GM19351 (cell line): Measurements from ENCODE around the gene ITFG1.
"Not testable (repeated sequence)": the region's sequence is repeated elsewhere in the genome, so short reads cannot be mapped to it uniquely, and the experiment has no call there.

Experiments
- ATAC-seq: cut with Tn5 transposase; IDR thresholded peaks from one replicate; pipeline ENCODE4 v1.9.1; 2021; ENCODE audit warnings: mild to moderate bottlenecking, moderate library complexity; ENCODE audit not compliant: unreplicated experiment

The ITFG1 gene

DNA sequence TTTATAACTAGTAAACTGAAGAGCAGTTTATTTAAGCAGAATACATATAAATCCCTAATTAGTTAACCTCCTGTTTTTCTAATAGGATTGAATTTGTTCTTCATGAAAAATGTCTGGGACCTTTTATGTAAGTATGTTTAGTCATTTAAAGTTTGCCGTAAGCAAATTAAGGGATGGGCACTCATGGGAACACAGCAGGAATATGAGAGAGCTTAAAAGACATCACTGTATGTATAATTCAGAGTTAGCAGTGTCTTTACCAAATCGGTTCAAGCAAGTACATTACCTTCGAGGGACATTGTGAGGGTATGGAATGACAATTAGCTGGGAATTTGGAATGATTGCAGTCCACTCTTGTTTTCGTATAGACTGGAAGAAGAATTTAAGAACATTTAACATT, 299.4 kb downstream of the ITFG1 start:
- no peak for ATAC-seq

DNA sequence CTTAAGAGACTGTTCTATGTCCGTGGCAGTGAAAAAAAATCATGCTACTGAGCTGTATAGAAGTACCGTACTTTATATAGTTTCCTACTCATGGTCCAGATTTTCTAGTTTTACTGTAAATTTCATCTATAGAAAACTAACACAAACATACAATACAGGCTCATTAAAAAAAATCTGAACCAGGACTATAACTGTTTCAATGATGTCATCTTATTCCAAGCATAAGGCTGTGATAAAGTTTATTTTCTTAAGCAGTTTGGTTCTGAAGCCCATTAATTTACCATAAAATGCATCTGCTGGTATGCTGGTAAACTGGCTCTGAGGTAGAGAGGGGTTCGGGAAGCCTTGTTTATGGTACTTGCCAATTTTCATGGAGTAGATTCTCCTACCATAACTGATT, 300.4 kb downstream of the ITFG1 start:
- ATAC-seq, result no peak

DNA sequence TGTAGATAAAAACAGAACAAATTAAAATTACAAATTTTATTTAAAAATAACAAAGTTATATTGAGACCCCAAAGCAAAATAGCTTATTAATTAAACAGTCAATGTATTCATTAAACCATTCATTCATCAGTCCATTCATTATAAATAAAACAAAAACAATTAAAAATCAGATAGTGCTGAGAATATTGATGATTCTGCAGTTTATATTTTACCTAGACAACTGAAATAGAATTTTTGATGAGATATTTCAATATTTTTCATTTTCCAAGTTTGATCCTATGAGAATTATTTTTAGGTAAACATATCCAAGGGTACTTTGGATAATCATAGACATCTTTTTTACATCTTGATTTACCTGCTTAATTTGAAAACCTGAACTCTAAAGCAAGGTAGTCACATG, 301.9 kb downstream of the ITFG1 start:
- ATAC-seq, result no peak

DNA sequence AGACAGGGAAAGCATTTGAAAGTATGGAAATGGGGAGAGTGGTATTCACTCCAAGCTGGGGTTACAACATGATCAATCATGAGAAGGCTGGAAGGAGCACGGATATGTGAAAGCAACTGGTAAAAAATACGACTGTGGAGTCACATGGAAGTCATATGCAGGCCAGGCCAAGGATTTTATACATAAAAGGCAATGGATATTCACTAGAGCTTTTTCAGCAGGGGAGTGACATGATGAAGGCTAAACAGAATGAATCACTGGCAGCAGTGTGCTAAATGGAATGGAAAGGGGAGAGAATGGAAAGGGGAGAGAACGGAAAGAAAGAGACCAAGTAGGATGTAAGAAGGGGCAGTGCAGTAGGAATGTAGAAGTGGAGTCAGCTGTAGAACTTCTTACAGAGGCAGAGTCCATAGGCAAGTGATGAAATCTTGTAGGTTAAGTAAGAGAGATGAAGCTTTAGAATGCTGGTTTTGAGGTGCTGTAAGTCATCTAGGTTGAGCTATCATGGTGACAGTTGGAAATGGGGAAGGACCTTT, 304.1 kb downstream of the ITFG1 start:
- ATAC-seq, result no peak

- ATAC-seq, result not testable (repeated sequence)
Measured at GRCh38 chr16:47152501-47152900, 308.4 kb downstream of the ITFG1 start.

- ATAC-seq, result no peak
Measured at GRCh38 chr16:47150067-47150466, 310.8 kb downstream of the ITFG1 start.

GRCh38 chr16:47144559-47144877, 316.3 kb downstream of the ITFG1 start:
- no peak for ATAC-seq

DNA sequence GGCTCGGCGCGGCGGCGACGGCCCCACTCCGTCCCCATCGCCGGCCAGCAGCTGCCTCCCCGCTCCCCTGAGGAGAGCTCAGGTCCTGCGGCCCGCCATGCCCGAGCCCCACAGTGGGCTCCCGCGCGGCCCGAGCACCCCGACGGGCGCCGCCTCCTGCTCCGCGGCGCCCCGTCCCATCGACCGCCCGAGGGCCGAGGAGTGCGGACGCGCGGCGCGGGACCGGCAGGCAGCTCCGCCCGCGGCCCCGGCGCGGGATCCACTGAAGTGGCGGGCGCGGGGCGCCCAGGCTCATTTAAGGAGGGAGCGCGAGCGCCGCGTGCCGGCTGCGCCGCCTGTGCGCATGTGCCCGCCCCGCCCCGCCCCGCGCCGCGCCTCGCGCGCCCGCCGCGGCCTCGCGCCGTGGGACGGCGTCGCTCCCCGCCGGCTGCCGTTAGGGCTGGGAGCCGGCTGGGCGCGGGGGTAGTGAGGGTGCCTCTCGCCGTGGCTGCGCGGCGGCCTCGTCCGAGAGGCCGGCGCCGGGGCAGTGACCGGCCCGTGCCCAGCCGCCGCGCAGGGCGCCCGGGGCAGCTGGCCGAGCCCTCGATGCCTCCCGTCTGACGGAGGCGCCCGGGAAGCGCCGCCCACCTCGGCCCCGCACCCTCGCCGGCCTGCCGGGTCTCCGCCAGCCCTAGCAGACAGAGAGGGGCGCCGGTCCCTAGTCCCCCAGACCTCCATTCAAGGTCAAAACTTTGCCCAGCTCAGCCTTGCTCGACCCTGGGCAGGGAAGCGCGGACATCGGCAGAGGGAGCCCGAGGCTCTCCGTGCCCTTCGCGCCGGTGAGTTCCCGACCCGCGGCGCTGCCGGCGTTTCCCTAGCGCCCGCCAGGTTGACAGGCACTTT, 316.9 kb downstream of the ITFG1 start, which contains the start of gene NETO2:
TSS of gene NETO2 (minus strand) at position 269 of the 882 bp plus-strand sequence. CDS start 333 bp downstream, outside the sequence.
- peak; percentile 48 for ATAC-seq

GRCh38 chr16:47142821-47143676, 317.8 kb downstream of the ITFG1 start:
- ATAC-seq, result peak; percentile 64

DNA sequence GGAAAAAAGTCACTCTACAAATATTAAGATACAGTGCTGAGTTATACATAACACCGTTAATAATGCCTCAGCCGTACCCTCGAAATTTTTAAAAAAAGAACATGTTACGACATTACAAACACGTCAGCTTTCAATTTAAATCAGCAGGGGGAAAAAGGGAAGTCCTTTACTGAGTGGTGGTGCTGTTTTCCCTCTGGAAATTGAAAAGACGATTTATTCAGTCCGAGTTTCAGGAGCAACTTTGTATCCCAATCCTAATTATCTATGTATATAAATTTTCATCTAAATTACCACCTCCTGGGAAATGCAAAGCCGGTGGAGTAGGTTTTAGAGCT, 318.4 kb downstream of the ITFG1 start:
- no peak for ATAC-seq

- peak; percentile 58 for ATAC-seq
Measured at GRCh38 chr16:47141773-47142485, 318.9 kb downstream of the ITFG1 start.

GRCh38 chr16:47140686-47141085, 320.2 kb downstream of the ITFG1 start:
- no peak for ATAC-seq

DNA sequence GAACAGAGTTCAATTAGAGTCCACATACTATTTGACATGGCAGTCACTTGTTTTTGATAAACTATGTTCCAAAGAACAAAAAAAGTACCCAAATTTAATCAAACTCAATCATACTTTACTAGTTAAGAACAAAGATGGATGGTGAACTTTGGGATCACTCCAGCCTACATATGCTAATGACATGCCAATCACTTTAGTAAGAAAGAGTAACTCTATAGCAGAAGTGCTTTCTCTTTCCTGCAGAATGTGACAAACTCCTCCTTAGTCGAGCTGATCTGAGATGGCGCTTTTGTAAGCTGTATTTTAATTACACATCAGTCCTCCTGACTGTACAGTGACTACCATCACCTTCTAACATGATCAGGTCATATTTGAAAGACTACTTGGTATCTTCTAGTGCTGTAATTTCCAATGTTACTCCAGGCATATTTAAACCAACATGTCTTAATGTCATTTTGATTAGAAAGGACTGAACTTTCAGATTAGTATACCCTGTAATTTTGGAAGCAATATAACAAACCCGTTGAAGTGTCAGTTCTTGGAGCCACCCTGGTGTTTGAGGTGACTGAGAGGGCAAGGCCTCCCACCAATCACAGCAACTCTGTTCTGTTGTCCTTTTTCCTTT, 321.2 kb downstream of the ITFG1 start:
- ATAC-seq, result no peak

GRCh38 chr16:47137925-47138324, 322.9 kb downstream of the ITFG1 start:
- ATAC-seq, result not testable (repeated sequence)

- ATAC-seq, result no peak
Measured at GRCh38 chr16:47136099-47136842, 324.6 kb downstream of the ITFG1 start.

- no peak for ATAC-seq
Measured at GRCh38 chr16:47134550-47134949, 326.3 kb downstream of the ITFG1 start.

DNA sequence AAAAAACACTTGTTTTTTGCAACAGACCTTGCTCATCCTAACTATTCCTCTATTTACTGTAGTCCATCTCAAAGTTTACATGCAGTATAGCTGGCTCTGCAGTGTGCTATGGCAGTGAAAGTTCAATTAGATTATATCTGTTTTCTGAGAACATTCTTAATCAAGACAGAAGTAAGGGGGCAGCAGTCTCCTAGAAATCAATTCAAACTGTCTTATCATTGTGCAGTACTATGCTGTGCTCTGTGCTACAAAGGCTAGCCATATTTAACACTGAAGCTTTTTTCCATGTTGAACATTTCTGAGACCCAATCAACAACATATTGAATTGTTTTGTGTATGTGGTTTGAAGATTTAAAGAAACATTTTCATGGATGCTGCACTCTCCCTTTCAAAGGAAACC, 328.6 kb downstream of the ITFG1 start:
- ATAC-seq, result no peak

DNA sequence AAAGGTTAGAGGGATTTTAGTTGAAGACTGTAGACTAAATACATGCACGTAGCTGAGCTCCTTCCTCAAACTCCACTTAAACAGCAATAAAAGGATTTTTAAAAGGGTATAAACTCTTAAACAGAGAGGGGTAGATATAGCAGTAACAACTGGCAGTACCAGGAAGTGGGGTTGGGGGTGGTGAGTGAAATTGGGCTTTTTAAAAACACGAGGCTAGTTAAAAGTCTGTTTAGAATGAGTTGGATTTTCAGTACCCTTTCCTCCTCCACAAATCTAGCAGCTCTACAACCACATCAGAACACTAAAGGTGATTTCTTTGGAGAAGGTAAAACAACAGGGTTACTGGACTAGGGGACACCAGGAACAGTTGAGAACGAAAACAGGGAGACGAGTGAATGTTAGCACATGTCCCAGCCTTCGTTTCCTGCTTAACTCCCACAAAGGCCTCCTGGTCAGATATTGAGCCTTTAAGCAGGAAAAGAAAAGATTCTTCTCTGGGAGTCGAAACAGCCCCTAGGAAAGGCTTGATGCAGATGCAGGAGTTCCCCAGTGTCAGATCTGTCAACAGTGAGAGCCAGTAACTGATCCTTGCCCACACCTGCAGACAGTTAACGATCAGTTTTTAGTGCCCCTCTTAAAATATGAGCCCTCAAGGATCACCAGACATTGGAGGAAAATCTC, 331.0 kb downstream of the ITFG1 start:
- ATAC-seq, result no peak

- ATAC-seq, result no peak
Measured at GRCh38 chr16:47127541-47127940, 333.3 kb downstream of the ITFG1 start.
